Erythroblast (primary cell): ENCODE data around the gene ENPP4.

Experiments
- GATA1 ChIP-seq: IDR thresholded peaks from 2 replicates; pipeline ENCODE4 v1.6.1; 2011; ENCODE audit warnings: low read depth, mild to moderate bottlenecking, control low read depth, low read length, moderate library complexity
- POLR2A ChIP-seq: IDR thresholded peaks from 2 replicates; pipeline ENCODE4 v1.6.1; 2011; ENCODE audit warnings: mild to moderate bottlenecking, low read length

DNA sequence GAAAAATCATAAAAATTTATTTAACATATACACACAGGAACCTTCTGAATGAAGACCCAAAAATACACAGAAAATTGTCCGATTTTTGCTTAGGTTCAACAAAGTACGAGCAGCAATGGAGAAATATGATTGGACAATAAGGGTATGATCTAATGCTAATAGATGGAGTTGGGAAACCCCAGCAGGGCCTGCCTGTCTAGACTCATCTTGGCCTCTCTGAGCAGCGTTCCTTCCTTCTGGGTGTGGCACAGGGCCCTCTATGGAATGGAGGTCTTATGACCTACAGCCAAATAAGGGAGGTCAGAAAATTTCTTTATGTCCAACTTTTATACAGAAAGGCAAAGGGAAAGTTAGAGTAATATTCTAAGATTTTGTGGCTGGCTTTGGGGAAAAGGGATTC is 27.7 kb upstream of the ENPP4 start:
- no peak for TF ChIP-seq POLR2A
- no peak for TF ChIP-seq GATA1
